PC-3 (cell line): ENCODE measurements around the gene DLGAP4. TPM values are rescaled to one million over a fixed set of nuclear protein-coding genes. Genes with fewer than 3 reads are reported as not detected.

ENCODE experiments used
- ATAC-seq: fragments of 200-7000 bp; cut with Tn5 transposase; 2 replicates; pipeline ENCODE4 v1.9.1; 2020; ENCODE audit warnings: mild to moderate bottlenecking, moderate library complexity
- BruUV-seq: library from RNA; stranded (reverse); fragments of 400-500 nt; replicated peaks from 2 replicates; lab custom pipeline; 2021; lab: Mats Ljungman, UMichigan
- CTCF ChIA-PET: fragments of 300-600 bp; sonication (Branson Sonifier 250); formaldehyde crosslinking; loops from one replicate; lab custom pipeline; 2022; ENCODE audit warnings: antibody characterized with exemption; lab: Charles Lee
- POLR2A ChIA-PET: fragments of 300-600 bp; sonication (Branson Sonifier 250); formaldehyde crosslinking; loops from one replicate; lab custom pipeline; 2022; ENCODE audit warnings: antibody characterized with exemption; ENCODE audit not compliant: unreplicated experiment; lab: Charles Lee
- DNase-seq: peaks from one replicate; pipeline ENCODE4 v3.0.0-alpha.2; 2015
- H2AFZ ChIP-seq: fragments of 300-600 bp; sonication (generic); 2 replicates; pipeline ENCODE4 v1.6.0; 2016; ENCODE audit warnings: antibody characterized with exemption, low read length
- H3F3A ChIP-seq: fragments of 300-600 bp; sonication (generic); one replicate; pipeline ENCODE4 v1.6.0; 2017; ENCODE audit warnings: antibody characterized with exemption, low read length, control low read depth, mild to moderate bottlenecking; ENCODE audit not compliant: unreplicated experiment
- H3K27ac ChIP-seq: fragments of 300-600 bp; sonication (generic); 2 replicates; pipeline ENCODE4 v1.5.1; 2016; ENCODE audit warnings: mild to moderate bottlenecking, low read length
- H3K27me3 ChIP-seq: fragments of 300-600 bp; sonication (generic); 2 replicates; pipeline ENCODE4 v1.6.1; 2016; ENCODE audit warnings: low read length, mixed read lengths
- H3K36me3 ChIP-seq: fragments of 300-600 bp; sonication (generic); 2 replicates; pipeline ENCODE4 v1.6.1; 2016; ENCODE audit warnings: low read depth, mixed run types, low read length, mixed read lengths
- H3K4me1 ChIP-seq: fragments of 300-600 bp; sonication (generic); 2 replicates; pipeline ENCODE4 v1.5.1; 2016; ENCODE audit warnings: low read length; ENCODE audit not compliant: insufficient read depth
- H3K4me2 ChIP-seq: fragments of 300-600 bp; sonication (generic); 2 replicates; pipeline ENCODE4 v1.6.0; 2016; ENCODE audit warnings: low read length
- H3K4me3 ChIP-seq: fragments of 300-600 bp; sonication (generic); 2 replicates; pipeline ENCODE4 v1.5.1; 2016; ENCODE audit warnings: mild to moderate bottlenecking, low read length, mixed read lengths
- H3K79me2 ChIP-seq: fragments of 300-600 bp; sonication (generic); 2 replicates; pipeline ENCODE4 v1.6.1; 2017; ENCODE audit warnings: low read length, mixed read lengths
- H3K9ac ChIP-seq: fragments of 300-600 bp; sonication (generic); 2 replicates; pipeline ENCODE4 v1.6.0; 2016; ENCODE audit warnings: mild to moderate bottlenecking, low read length
- H3K9me2 ChIP-seq: fragments of 300-600 bp; sonication (generic); replicated peaks from 2 replicates; pipeline ENCODE4 v1.6.1; 2016; ENCODE audit warnings: mixed run types, low read length, mixed read lengths
- H3K9me3 ChIP-seq: fragments of 300-600 bp; sonication (generic); 2 replicates; pipeline ENCODE4 v1.6.1; 2016; ENCODE audit warnings: low read length, mixed read lengths
- H4K20me1 ChIP-seq: fragments of 300-600 bp; sonication (generic); 2 replicates; pipeline ENCODE4 v1.6.1; 2016; ENCODE audit warnings: low read length, mixed read lengths
- EZH2 ChIP-seq: fragments of 300-600 bp; sonication (generic); IDR thresholded peaks from one replicate; pipeline ENCODE4 v1.6.1; 2017; ENCODE audit warnings: antibody characterized with exemption, mild to moderate bottlenecking, low read length; ENCODE audit not compliant: unreplicated experiment
- EZH2phosphoT487 ChIP-seq: fragments of 300-600 bp; sonication (generic); IDR thresholded peaks from 2 replicates; pipeline ENCODE4 v1.6.1; 2018; ENCODE audit warnings: mild to moderate bottlenecking, antibody characterized with exemption, low read length, borderline replicate concordance
- intact Hi-C: fragments of 100-400 bp; cut with micrococcal nuclease; formaldehyde crosslinking; loops from 2 replicates; pipeline ENCODE4 v1.9.0; 2023
- total RNA-seq: library from RNA; depleted of rRNA; stranded (reverse); fragments of >200 nt; gene quantifications from 2 replicates; pipeline ENCODE4 v1.2.3, GENCODE V29; 2014
- TF ChIP-seq, protein P1 (sequence below): fragments of 300-600 bp; sonication (generic); conservative IDR thresholded peaks from 2 replicates; pipeline ENCODE4 v1.5.1; 2017; ENCODE audit warnings: antibody characterized with exemption, low read depth, mild to moderate bottlenecking, low read length

DLGAP4 gene
- total RNA-seq, 1 experiment from 2014 or later: 21.0 TPM

DNA sequence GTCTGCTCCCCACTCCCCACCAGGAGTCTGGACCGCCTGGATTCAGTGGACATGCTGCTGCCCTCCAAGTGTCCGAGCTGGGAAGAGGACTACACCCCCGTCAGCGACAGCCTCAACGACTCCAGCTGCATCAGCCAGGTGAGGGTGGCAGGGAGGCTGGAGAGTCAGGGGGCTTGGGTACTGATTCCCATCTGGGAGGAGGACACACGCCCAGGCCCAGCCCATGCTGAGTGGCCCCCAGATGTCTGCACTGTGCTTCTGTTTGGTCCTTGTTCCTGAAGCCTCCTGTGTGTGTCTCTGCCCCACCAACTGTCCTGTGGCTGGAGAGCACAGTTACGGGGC lies 133.6 kb downstream of the DLGAP4 start:
- POLR2A ChIA-PET: no interaction called here
- Histone ChIP-seq H3F3A (no peaks in the 10 kb centered on the region), H3K4me3 (no peak overlapping the region), H3K27ac (no peak overlapping the region), H2AFZ (no peak overlapping the region), H3K27me3 (no peaks in the 10 kb centered on the region), H3K4me2 (no peak overlapping the region), H3K36me3 (no peaks in the 10 kb centered on the region), H3K9me3 (no peaks in the 10 kb centered on the region), H3K9me2 (no peaks in the 10 kb centered on the region), H3K4me1 (no peaks in the 10 kb centered on the region), H4K20me1 (no peaks in the 10 kb centered on the region), H3K79me2 (no peaks in the 10 kb centered on the region), H3K9ac (no peak overlapping the region)
- no peak for TF ChIP-seq EZH2
- TF ChIP-seq, protein P1, sequence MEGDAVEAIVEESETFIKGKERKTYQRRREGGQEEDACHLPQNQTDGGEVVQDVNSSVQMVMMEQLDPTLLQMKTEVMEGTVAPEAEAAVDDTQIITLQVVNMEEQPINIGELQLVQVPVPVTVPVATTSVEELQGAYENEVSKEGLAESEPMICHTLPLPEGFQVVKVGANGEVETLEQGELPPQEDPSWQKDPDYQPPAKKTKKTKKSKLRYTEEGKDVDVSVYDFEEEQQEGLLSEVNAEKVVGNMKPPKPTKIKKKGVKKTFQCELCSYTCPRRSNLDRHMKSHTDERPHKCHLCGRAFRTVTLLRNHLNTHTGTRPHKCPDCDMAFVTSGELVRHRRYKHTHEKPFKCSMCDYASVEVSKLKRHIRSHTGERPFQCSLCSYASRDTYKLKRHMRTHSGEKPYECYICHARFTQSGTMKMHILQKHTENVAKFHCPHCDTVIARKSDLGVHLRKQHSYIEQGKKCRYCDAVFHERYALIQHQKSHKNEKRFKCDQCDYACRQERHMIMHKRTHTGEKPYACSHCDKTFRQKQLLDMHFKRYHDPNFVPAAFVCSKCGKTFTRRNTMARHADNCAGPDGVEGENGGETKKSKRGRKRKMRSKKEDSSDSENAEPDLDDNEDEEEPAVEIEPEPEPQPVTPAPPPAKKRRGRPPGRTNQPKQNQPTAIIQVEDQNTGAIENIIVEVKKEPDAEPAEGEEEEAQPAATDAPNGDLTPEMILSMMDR: peak; percentile 43; the same call in 1 of the 2 replicates
- intact Hi-C loops: loop anchor here (1.0 to 2.0 kb wide), 4 partner anchors 166 to 283 kb away; no protein-coding TSS in a partner anchor
- DNase-seq (no peak), ATAC-seq (no peak)
- BruUV-seq: no TSS peak
- CTCF ChIA-PET: interaction anchor here (0.6 to 1.7 kb wide), 5 partner anchors 166 to 447 kb away, joined by 3 to 13 read pairs (median 5); no protein-coding TSS in a partner anchor

DNA sequence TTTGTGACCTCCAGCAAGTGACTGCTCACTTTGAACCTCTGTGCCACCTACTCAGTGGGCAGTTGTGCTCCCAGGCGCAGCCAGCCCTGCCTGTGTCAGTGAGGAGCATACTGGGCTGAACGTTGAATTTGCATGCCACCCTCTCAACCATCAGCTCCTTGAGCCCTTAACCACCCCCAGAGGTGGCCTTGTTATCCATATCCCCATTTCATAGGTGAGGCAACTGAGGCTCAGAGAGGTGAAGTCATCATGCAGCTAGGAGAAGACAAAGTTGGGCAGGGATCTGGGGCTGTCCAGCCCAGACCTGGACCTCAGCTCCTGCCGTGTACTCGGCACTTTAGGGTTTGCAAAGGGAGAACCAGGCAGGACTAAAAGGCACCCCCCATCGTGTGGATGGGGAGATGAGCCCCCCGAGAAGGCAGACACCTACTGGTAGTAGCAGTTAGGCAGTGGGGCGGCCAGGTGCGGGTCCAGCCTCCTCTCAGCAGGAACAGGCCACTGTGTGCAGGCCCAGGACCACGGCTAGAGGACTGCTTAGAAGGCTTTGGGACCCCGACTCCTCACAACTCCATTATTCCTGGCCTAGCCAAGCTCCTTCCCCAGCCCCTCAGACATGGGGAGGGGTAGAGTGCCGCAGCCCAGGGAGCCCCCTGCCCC lies 134.4 kb downstream of the DLGAP4 start:
- no peak overlapping the region for H2AFZ ChIP-seq
- ATAC-seq: no peak
- no peaks in the 10 kb centered on the region for H3K79me2 ChIP-seq
- no peaks in the 10 kb centered on the region for H3K9me3 ChIP-seq
- intact Hi-C loops: no loop called here
- ChIA-PET POLR2A (no interaction called here), CTCF (interaction anchor here (0.6 kb wide), 1 partner anchor 231 kb away, joined by 11 read pairs; no protein-coding TSS in a partner anchor)
- BruUV-seq: no TSS peak
- no peaks in the 10 kb centered on the region for H3F3A ChIP-seq
- H3K9ac ChIP-seq: no peak overlapping the region
- no peak overlapping the region for H3K4me2 ChIP-seq
- no peaks in the 10 kb centered on the region for H3K9me2 ChIP-seq
- H3K27me3 ChIP-seq: no peaks in the 10 kb centered on the region
- H4K20me1 ChIP-seq: no peaks in the 10 kb centered on the region
- H3K36me3 ChIP-seq: no peaks in the 10 kb centered on the region
- H3K27ac ChIP-seq: no peak overlapping the region
- H3K4me1 ChIP-seq: no peaks in the 10 kb centered on the region
- TF ChIP-seq EZH2: no peak
- TF ChIP-seq, protein P1: no peak
- TF ChIP-seq EZH2phosphoT487: no peak
- DNase-seq: no peak
- H3K4me3 ChIP-seq: no peak overlapping the region

DNA sequence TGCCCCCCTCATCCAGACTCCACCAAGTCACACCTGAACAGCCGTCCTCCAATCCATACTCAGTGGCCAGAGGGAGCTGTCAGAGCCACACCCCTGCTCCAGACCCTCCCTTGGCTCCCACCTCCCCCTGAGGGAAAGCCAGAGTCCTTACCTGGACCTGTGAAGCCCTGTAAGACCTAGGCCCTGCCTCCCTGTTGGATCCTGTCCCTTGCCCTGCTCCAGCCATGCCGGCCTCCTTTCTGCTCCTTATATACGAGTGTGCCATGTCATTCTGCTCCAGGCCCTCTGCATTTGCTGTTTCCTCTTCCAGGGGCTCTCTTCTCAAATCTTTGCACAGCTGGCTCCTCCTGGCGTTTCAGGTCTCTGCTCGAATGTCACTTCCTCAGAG lies 134.9 kb downstream of the DLGAP4 start:
- Histone ChIP-seq H3K9me3 (no peaks in the 10 kb centered on the region), H3K27ac (no peak overlapping the region), H3K9ac (no peak overlapping the region), H3K27me3 (no peaks in the 10 kb centered on the region), H3K4me2 (no peak overlapping the region), H3F3A (no peaks in the 10 kb centered on the region), H3K4me3 (no peak overlapping the region), H4K20me1 (no peaks in the 10 kb centered on the region), H3K79me2 (no peaks in the 10 kb centered on the region), H3K36me3 (no peaks in the 10 kb centered on the region), H2AFZ (no peak overlapping the region), H3K9me2 (no peaks in the 10 kb centered on the region), H3K4me1 (no peaks in the 10 kb centered on the region)
- ChIA-PET CTCF (interaction anchor here (0.6 kb wide), 1 partner anchor 232 kb away, joined by 11 read pairs; no protein-coding TSS in a partner anchor), POLR2A (no interaction called here)
- BruUV-seq: no TSS peak
- intact Hi-C loops: no loop called here
- ATAC-seq (no peak), DNase-seq (no peak)
- no peak for TF ChIP-seq EZH2phosphoT487
- no peak for TF ChIP-seq EZH2
- TF ChIP-seq, protein P1: no peak
